Omental fat pad (tissue), 4 donors: ENCODE measurements around the gene STK40. TPM values are rescaled to one million over a fixed set of nuclear protein-coding genes. Genes with fewer than 3 reads are reported as not detected.

ENCODE experiments used
- ATAC-seq: fragments of 150-250 bp; one replicate; pipeline ENCODE4 v1.9.1; 2016; ENCODE audit warnings: mild to moderate bottlenecking, moderate library complexity; ENCODE audit not compliant: low FRiP score
- DNase-seq: peaks from one replicate; pipeline ENCODE4 v3.0.0-alpha.2; 2019; ENCODE audit warnings: low spot score
- total RNA-seq, 4 donors: library from RNA; depleted of rRNA; stranded (reverse); fragments of >200 nt; gene quantifications; one replicate each; pipeline ENCODE4 v1.1.0, GENCODE V29; 2016
- TF ChIP-seq, protein P1 (sequence below), 3 donors: fragments of 450-650 bp; IDR thresholded peaks; one replicate each; pipeline ENCODE4 v1.5.1; 2016 to 2017; ENCODE audit warnings: antibody characterized with exemption in 3 of 3, mild to moderate bottlenecking in 3 of 3, moderate library complexity in 2 of 3

Gene STK40
- total RNA-seq, 4 donors from 2014 or later = 36.1 to 75.5 (median 47.3) TPM

DNA sequence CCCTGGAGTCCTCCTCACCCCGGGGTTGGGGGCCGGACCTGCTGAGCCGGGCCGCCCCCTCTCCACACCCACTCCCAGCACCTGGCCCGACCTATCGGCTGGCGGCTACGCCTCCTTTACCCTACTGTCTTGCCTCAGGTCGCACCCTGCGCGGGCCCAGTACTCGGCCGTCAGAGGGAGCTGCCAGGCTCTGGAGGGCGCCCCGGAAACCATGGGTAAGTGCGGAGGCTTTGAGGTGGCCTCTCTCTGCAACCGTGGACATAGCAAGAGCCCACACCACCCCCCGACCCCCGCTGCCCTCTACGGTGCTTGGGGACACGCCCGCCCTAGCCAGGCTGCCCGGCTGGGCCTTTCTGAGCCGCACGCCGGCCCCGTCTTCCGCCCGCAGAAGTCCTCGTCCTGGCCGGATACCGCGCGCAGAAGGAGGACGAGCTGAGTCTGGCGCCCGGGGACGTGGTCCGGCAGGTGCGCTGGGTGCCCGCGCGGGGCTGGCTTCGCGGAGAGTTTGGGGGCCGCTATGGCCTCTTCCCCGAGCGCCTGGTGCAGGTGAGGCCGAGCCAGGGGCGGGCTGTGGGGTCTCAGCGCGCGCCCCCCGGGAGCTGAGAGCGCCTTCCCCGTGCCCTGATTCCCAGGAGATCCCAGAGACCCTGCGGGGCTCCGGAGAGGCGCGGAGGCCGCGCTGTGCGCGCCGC, 79.4 kb downstream of the STK40 start, which contains the start of gene SH3D21:
Gene SH3D21, plus strand, starts transcription at position 159 of the 692 bp plus-strand sequence. Its CDS starts 53 bp downstream, at position 212.
- DNase-seq = no peak
- TF ChIP-seq, protein P1, sequence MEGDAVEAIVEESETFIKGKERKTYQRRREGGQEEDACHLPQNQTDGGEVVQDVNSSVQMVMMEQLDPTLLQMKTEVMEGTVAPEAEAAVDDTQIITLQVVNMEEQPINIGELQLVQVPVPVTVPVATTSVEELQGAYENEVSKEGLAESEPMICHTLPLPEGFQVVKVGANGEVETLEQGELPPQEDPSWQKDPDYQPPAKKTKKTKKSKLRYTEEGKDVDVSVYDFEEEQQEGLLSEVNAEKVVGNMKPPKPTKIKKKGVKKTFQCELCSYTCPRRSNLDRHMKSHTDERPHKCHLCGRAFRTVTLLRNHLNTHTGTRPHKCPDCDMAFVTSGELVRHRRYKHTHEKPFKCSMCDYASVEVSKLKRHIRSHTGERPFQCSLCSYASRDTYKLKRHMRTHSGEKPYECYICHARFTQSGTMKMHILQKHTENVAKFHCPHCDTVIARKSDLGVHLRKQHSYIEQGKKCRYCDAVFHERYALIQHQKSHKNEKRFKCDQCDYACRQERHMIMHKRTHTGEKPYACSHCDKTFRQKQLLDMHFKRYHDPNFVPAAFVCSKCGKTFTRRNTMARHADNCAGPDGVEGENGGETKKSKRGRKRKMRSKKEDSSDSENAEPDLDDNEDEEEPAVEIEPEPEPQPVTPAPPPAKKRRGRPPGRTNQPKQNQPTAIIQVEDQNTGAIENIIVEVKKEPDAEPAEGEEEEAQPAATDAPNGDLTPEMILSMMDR (IDR thresholded peaks at IDR 0.05) = no peak
- ATAC-seq = peak; percentile 65

DNA sequence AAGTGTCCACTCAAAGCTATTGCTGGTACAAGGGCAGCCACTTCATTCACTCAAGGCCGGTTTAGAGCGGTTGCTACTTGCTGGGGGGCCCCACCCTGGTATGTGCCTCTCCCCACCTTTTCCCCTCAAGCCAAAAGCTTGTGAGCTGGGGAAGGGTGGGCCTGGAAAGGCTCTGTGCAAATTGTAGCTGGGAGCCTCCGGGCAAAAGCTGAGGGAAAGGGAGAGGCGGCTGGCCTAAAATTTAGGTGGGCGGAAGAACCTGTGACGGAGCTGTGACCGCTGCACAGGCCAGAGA, 79.9 kb downstream of the STK40 start:
- DNase-seq (no peak), ATAC-seq (no peak)
- TF ChIP-seq, protein P1 (IDR thresholded peaks at IDR 0.05) = no peak

DNA sequence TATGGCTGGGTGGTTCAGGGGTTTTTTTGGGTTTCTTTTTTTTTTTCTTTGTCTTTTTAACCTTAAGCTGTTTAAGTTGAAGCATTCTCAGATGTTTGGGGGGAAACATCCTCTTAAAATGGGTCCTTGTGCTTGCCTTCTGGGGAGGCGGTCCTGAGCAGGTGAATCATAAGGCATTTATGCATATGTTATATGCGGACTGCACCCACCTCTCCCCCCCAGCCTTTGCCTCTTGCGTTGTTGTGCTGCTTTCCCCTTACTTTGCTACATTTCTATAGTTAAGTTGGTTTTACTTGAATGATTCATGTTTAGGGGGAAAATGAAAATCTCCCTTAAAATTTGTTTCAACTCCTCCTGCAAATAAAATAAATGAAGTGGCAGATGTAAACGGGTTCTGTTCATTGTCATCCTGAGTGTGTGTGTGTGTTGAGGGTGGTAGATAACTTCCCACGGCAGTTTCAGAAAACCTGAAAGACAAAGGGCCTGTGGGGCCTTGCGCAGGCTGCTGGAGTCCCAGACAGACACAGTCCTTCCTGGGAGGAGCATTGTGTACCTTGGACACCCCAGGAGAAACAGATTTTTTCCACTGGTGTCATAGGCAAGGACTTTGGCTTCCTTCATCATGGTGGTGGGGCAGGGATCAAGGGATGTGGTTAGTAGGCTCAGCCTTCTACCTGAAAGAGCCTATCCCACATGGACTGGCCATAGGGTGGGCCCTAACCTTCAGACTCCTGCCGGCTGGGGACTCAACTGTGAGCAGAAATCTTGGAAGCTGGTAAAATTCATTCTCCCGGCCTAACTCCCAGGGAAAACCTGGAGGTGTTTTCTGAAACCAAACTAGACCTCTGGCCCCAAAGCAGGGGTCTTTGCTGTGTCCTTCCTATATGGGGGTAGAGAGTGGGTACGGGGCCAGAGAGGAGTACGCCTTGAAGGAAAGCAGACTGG, 80.5 kb downstream of the STK40 start:
- TF ChIP-seq, protein P1 (IDR thresholded peaks at IDR 0.05) = no peak
- DNase-seq (no peak), ATAC-seq (no peak)

DNA sequence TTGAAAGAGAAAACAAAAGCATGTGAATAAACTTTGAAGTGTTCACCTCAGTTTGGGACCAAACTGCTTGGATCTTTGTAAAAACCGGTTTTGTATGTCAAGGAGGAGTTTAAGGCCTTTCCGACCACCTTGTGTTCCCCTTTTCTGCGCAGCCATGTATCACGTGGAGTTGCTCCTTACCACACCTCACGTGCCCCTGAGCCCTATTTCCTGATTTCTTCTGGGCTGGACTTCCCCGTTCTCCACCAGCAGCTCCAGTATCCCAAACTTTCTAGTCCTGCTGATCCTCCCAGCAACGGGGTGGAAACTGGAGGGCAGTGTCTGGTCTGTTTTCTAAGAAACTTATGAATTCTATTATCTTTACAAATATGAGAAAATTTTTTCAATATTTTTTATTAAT, 81.2 kb downstream of the STK40 start:
- TF ChIP-seq, protein P1 (IDR thresholded peaks at IDR 0.05) = no peak
- ATAC-seq (no peak), DNase-seq (no peak)

DNA sequence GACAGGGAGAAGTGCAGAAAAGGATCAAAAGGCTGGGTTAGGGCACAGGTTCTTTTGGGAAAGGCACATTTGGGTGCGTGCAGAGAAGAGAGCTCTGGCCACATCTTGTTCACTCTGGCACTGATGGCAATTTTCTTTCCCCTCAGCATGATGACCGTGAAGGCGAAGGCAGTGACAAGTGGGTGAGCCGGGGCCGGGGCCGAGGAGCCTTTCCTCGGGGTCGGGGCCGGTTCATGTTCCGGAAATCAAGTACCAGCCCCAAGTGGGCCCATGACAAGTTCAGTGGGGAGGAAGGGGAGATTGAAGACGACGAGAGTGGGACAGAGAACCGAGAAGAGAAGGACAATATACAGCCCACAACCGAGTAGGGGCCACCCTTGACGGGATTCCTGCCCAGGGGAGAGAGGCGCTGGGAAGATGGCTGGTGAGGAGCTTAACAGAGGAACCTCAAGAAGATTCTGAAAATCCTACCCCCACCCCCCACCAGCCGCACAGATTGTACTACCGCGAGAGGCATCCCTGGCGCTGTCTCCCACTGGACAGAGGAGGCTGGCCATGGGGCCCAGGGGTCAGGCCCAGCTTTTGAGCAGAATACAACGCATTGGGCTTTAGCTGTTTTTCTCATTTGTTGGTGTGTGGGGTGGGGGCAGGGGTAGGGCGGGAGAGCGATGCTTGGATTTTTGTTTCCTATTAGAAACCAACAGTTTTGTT, 81.9 kb downstream of the STK40 start:
- DNase-seq (no peak), ATAC-seq (no peak)

DNA sequence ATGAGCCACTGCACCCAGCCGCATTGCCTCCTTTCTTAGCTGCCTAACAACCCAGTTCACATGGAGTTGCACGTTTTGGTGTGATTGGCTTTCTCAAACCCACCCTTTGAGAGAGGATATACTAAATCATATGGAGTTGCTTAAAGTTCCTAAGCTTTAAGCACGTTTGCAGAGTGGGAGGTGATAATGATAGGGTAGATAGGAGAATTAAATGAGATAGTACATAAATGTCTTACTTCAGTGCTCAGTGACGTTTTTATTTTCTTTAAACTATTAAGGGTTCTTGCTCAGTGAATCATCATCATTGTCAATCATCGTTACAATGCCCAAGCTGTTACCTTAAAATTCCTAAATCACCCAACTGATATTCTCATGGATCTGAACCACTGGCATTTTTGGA, 82.5 kb downstream of the STK40 start:
- ATAC-seq = no peak
- TF ChIP-seq, protein P1 (IDR thresholded peaks at IDR 0.05) = no peak

More for the DNA sequence above, 81.9 kb downstream of the STK40 start:
- TF ChIP-seq, protein P1 (IDR thresholded peaks at IDR 0.05) = no peak

More for the DNA sequence above, 82.5 kb downstream of the STK40 start:
- DNase-seq = no peak
